GM21526 (cell line): Measurements from ENCODE around the gene OR13J1.
"Not testable (repeated sequence)": the region's sequence is repeated elsewhere in the genome, so short reads cannot be mapped to it uniquely, and the experiment has no call there.

ENCODE experiments used
- ATAC-seq: cut with Tn5 transposase; IDR thresholded peaks from one replicate; pipeline ENCODE4 v1.9.1; 2021; ENCODE audit warnings: moderate library complexity; ENCODE audit not compliant: unreplicated experiment, low FRiP score

Gene OR13J1

DNA sequence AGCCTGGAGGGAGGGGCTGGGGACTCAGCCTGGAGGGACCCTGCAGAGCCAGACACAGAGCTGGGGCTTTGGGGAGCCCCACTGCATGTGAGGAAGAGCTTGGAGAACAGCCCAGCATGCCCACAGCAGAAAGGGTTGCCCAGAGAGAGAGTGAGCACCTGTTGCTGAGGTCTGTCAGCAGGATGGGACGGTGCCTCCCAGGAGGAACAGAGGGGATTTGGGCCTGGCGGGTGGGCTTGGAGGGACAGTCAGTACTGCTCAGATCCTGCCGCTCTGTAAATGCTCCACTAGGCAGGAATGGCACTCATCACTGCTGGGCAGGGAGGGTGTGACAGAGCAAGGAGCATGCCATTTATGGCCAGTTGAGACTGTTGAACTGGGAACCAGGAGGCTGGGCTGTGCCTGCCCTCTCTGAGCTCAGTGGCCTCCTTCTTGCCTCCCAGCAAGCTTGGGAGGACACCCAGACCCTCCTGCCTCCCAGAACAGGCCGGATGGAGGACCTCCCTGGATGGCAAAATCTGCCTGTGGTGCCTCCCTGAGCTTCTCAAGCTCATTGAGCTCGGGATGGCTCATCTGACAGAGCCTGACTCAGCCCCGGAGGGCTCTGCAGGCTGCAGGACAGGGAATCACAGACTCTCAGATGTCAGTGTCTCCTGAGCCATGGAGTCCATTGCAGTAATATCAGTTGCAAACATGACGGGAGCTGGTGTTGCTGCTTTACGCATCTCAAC, 35.0 kb upstream of the OR13J1 start:
- ATAC-seq, result no peak

- no peak for ATAC-seq
Observed at GRCh38 chr9:35904338-35904737, 34.1 kb upstream of the OR13J1 start.

DNA sequence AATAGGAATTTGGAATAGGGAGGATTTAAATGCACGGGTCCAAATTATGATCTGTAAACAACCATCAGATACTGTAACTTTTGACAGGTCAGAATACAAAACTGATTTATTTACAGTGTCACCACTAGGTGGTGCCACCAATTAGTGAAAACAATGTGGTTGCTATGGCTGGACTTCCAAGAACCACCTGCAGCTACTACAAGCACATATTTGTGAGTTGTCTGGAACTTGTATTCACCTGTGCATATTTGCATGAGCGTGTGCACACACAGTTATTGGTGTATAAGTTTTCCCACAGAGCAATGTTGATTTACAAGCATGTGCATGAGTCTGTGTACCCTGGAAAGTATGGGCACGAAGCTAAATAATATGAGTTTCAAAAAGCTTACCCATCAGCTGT, 32.8 kb upstream of the OR13J1 start:
- no peak for ATAC-seq

GRCh38 chr9:35899021-35899420, 28.8 kb upstream of the OR13J1 start:
- no peak for ATAC-seq

DNA sequence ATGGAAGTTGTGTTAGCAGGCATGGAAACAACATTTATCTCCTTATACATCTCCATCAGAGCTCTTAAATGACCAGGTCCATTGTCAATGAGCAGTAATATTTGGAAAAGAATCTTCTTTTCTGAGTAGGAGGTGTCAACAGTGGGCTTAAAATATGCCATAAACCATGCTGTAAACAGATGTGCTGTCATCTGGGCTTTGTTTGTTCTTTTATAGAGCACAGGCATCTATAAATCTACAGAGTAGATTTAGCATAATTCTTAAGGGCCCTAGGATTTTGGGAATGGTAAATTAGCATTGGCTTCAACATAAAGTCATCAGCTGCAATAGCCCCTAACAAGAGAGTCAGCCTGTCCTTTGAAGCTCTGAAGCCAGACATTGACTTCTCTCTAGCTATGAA, 28.1 kb upstream of the OR13J1 start:
- ATAC-seq, result no peak

GRCh38 chr9:35897376-35898099, 27.3 kb upstream of the OR13J1 start:
- ATAC-seq, result not testable (repeated sequence)

DNA sequence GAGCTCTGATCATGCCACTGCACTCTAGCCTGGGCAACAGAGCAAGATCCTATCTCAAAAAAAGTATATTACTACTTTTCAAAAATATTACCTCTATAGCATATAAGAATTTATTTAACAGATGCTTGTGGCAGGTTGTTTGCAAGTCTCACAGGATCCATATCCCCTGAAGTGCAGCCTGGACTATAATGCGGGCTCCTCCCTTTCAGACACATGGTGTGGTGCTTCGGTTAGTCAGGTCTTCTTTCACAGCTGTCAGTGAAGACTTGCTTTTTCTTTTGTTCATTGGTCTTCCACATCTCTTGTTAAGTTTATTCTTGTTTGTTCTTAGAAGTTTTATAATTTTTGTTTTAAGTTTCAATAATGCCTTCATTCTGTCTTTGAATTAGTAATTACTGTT, 26.4 kb upstream of the OR13J1 start:
- no peak for ATAC-seq

DNA sequence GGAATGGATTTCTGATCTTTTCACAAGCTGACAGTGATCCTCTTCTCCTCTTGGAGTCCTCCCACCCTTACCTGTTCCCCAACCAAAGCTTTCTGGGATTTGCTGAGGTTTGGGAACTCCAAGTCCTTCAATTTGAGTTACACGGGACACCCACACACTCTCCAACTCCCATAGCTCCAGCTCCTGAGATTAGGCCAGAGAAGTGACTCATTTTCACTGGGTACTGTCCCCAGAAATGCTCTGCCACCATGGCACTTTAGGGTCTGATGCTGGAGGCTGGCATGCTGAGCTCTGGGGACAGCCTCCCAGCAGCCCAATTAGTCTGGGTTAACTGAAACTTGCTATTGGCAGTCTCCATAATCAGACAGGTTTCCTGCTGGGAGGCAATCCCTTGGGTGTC, 21.9 kb upstream of the OR13J1 start:
- no peak for ATAC-seq

DNA sequence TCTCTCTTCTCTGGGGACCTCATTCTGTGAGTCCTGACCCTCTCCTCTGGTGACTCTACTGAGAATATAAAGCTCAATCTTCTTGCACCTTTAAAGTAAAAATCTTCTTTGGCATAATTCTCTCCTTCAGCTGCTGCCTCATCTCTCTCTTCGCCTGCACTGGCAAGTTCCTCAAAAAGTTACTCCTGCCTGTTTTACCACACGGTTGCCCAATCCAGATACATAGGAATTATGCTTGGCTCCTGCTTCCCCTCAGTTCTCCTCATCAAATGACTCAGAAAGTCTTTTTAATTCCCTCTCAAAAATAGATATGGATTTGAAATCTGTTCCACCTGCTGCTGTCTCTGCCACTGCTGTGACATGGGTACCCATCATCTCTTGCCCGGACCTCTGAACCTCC, 21.4 kb upstream of the OR13J1 start:
- ATAC-seq, result no peak

DNA sequence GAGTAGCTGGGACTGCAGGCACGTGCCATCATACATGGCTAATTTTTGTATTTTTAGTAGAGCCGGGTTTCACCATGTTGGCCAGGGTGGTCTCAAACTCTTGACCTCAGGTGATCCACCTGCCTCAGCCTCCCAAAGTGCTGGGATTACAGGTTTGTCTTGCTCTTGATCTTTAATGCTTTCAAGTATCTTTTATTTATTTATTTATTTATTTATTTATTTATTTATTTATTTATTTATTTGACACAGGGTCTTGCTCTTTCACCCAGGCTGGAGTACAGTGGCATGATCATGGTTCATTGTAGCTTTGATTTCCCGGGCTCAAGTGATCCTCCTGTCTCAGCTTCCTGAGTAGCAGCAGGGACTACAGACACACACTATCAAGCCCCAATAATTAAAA, 14.7 kb upstream of the OR13J1 start:
- ATAC-seq, result not testable (repeated sequence)

DNA sequence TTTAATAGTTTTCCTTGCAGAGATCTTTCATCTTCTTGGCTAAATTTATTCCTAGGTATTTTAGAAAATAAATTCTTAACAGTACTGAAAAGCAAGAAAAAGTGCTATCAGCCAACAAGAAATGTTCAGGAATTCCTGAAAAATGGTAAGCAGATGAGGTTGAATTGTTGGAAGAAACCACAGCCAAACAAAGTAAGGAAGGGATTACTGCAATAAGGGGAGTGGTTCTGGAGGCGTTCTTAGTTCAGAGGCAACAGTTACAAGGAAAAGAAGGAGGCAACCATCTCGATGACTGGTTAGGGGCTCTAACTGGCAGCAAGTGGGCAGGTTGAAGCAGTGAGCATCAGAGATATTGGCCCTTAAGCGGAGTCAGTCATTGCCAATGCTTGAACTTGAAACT, 12.8 kb upstream of the OR13J1 start:
- no peak for ATAC-seq

DNA sequence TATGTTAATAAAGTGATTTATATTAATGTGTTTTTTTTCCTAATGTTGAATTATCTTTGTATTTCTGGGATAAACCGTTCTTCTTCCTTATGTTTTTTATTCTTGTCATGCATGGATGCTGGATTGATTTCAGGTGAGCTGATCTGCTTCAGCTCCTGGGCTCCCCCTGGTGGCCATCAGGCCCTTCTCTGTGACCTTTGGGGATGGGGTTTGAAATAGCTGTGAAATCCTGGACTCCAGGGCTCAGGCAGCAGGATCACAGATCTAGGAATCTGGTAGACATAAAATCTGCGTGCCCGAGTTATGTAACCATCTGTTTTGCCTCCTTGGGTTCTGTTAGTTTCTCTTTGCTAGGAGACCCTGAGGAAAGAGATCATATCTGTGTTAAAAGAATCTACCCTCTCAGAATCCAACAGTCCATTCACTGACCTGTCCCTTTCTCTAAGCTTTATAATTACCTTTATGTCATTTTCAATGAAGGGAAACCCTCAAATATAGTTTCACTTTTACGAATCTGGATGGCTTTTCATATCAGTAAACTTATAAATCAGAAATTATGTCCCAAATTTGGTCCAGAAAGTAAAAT, 12.2 kb upstream of the OR13J1 start:
- no peak for ATAC-seq

- ATAC-seq, result no peak
Observed at GRCh38 chr9:35872505-35872904, 2.3 kb upstream of the OR13J1 start.

GRCh38 chr9:35871545-35871944, 1.3 kb upstream of the OR13J1 start:
- ATAC-seq, result no peak

DNA sequence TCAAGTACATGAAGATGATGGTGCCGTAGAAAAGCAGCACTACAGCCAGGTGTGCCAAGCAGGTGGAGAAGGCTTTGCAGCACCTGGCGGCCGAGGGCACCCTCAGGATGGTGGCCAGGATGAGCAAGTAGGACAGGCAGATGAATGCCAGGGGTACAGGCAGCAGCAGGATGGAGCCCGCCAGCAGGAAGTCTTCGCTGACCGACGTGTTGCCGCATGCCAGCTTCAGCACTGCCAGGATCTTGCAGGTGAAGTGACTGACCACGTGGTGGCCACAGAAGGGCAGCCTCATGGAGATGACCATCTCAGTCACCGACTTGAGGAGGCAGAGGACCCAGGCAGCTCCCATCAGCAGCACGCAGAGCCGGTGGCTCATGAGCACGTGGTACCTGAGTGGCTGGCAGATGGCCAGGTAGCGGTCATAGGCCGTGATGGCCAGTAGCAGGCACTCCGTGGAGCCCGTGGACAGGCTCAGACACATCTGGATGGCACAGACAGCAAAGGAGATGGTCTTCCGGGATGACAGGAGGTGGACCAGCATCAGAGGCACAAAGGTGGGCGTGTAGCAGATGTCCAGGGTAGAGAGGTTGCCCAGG, 482 bp downstream of the OR13J1 start:
- ATAC-seq, result no peak

- no peak for ATAC-seq
Observed at GRCh38 chr9:35868933-35869332, 1.3 kb downstream of the OR13J1 start.

DNA sequence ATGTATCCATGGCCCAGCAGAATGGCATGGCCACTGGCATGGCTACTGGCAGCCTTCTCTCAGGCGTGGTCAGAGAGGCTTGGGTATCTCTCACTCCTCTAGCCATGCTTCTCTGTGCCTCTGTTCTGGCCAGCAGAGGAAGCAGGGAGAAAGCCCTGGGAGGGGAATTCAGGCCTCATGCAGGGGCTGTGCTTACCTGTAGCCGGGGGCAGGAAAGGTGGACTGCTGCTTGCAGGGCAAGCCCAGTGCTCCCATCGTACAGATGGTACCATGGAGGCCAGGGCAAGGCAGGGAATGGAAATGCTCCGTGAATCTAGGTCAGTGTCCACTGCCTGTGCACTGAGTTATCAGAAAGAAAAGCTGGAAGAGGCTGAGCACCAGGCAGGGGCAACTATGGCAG, 2.7 kb downstream of the OR13J1 start:
- no peak for ATAC-seq

GRCh38 chr9:35864695-35865255, 5.4 kb downstream of the OR13J1 start:
- ATAC-seq, result no peak

- no peak for ATAC-seq
Observed at GRCh38 chr9:35863583-35863982, 6.6 kb downstream of the OR13J1 start.

DNA sequence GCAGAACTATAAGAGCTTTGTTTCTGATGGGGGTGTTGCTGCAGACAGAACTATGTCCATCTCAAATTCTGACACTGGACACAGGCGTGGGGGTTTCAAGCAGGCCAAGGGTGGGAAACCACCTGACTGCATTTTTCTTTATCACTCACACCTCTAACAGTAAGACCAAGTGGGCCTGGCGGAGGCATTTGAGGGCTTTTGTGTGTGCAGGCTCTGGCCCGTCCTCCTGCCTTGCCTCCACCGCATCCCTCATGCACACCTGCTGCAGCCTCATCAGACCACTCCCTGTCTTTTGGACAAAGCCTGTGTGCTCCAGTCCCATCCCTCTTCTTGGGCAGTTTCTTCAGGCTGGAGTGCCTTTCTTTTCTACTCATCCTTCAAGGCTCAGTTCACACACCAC, 7.9 kb downstream of the OR13J1 start:
- no peak for ATAC-seq
